SIG-M5 treated with dmso at 0.1 percent for 504 hours (cell line): ENCODE data around the gene PNRC1.
A peak's percentile ranks its signal among the peaks of the same experiment; 100 is the strongest.
"Not testable (repeated sequence)": the region's sequence is repeated elsewhere in the genome, so short reads cannot be mapped to it uniquely, and the experiment has no call there.

ENCODE experiments used
- DNase-seq: peaks from one replicate; lab custom pipeline; 2025; ENCODE audit not compliant: unreplicated experiment; lab: John Stamatoyannopoulos, UW

Gene PNRC1

DNA sequence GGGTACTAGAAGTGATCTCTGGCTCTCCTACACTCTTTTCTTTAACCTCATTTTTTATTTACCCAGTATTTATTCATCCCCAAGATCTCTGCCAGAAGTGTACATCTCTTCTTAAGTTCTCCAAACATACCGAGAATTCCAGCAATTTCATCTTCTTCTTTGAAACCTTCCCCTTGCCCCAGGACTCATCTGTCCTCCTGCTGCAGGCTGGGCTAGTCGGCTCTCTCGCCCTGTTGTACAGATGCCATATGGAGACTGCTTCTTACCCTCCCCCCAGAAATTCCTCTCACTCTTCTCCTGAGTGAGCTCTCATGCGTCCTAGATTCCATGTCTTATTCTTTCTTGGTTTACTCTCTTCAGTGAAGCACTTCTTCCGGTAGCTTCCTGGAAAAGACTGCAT lies 21.9 kb upstream of the PNRC1 start:
- no peak for DNase-seq

- DNase-seq = no peak
These were observed 21.3 kb upstream of the PNRC1 start for GRCh38 chr6:89059227-89059626.

DNA sequence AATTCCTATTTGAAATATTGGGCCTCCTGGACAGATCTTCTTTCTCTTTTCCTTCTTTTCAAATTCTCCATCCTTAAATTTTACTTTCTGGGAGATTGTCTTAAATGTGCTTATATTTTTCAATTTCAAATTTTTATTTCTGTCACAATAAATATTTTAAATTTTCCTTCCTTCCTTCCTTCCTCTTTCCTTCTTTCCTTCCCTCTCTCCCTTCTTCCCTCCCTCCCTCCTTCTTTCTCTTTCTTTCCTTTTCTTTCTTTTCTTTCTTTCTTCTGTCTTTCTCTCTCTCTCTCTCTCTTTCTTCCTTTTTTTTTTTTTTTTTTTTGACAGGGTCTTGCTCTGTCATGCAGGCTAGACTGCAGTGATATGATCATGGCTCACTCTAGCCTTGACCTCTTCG lies 16.7 kb upstream of the PNRC1 start:
- no peak for DNase-seq

DNA sequence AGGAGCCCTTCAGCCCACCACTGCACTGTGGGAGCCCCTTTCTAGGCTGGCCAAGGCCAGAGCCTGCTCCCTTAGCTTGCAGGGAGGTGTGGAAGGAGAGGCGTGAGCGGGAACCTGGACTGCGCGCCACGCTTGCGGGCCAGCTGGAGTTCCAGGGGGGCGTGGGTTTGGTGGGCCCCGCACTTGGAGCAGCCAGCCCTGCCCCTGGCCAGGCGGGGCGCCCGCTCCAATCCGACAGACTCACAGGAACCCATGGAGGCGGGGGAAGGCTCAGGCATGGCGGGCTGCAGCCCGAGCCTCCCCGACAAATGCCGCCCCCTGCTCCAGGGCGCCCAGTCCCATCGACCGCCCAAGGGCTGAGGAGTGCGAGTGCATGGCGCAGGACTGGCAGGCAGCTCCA lies 15.6 kb upstream of the PNRC1 start:
- not testable (repeated sequence) for DNase-seq

- not testable (repeated sequence) for DNase-seq
These were observed 14.4 kb upstream of the PNRC1 start for GRCh38 chr6:89066121-89066520.

DNA sequence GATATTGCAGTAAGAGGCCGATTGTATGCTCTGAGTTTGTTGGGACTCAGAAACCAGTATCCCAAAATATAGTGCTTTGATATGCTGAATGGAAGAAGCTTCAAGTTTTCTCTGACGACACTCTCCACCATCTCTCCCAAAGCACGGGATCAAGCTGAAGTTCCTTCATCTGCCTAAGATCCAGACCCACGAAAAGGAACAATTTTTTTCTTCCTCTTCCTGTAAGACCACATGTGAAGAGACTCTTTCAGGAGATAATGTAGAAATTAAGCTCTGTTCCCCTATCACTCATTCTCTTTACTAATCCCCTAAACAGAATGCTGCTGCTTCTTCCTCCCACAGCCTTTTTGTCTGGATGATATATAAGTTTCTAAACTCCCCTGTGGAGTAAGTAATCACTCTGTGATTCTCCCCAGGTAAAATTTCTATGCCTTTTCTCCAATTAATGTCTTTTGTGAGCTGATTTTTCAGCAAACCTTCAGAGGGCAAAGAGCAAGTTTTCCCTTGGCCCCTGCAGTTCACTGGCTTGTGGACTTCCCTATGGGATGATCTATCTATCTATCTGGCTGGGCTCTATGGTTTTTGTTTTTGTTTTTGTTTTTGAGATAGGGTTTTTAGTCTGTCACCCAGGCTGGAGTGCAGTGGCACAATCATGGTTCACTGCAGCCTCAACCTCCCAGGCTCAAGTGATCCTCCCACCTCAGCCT lies 13.5 kb upstream of the PNRC1 start:
- peak; percentile 10 for DNase-seq

- DNase-seq = no peak
These were observed 12.8 kb upstream of the PNRC1 start for GRCh38 chr6:89067796-89068195.

DNA sequence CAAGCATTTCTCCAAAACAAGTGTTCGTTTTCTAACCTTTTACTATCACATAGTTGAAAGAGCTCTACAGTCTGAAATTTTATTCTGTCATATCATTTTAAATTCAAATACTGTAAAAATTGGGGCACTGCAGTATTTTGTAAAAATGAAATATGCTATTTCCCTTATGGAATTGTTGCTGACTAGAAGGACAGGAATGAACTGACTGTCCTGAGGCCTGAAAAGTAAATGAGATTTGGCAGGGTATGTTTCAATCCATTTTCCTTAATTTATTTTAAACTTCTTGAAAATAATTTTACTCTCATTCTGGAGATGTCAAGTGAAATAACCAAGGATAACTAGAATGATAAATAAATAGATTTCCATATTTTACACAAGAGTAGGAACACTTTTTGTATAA lies 11.9 kb upstream of the PNRC1 start:
- no peak for DNase-seq

GRCh38 chr6:89069536-89070163 lies 10.9 kb upstream of the PNRC1 start:
- DNase-seq = no peak

DNA sequence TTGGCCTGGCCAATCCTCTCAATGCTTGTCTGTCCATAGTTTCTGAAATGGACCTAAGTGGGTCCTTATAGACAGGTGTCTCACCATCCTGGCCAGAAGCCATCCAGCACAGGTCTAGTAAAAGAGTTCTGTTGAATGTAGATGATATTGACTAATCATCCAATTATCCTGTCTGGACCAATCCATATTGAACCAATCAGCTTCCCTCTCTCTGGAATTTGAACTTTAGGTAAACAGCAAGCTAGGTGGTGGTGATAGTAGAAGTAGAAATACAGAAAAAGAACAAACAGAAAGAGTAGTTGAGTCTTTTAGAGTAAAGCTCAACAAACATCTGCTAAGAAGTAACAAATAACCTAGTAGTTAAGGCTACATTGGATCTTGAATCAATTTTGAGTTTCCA lies 9.5 kb upstream of the PNRC1 start:
- no peak for DNase-seq

DNA sequence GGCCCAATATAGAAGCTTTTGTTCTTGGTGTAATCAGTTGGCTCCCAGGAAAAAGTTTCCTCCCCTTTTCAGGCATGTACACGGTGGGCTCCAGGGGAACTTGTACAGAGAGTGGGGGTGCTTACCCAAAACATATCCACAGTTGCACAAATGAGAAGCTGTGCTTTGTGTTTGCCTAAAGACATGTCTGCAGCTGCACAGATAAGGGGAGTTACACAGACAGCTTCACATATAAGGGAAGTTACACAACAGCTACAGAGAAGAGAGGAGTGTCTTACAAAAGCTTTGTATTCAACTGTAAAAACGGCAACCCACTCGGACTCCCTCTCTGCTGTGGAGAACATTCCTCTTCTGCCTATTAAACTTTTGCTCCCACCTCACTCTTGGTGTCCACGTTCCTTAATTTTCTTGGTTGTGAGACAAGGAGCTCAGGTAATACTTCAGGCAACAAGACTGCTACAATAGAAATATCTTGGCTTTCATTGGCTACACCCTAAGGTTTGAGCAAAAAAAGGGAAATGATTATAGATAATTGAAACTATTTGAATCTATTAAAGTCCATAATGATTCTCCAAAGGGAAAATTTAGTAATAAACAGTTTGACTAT lies 7.4 kb upstream of the PNRC1 start:
- peak; percentile 97 for DNase-seq

DNA sequence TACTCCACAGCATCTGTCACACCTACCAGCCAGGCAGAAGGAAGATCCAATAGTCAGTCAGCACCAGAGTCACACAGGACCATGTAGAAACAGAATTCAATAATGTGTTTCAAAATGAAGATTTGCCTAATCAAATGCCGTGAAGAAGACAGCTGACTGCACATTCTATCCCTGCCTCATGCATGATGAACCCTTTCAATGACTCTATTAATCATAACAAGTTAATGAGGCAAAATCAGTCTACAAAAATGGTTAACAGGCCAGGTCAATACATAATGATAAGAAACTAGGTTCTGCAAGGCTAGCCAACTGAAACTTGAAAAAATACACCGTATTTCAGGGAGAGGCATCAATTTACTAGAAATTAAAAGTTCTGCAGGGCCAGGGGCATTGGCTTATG lies 6.7 kb upstream of the PNRC1 start:
- DNase-seq = no peak

GRCh38 chr6:89079511-89080234 lies 878 bp upstream of the PNRC1 start:
- peak; percentile 56 for DNase-seq

GRCh38 chr6:89081129-89081422 lies 525 bp downstream of the PNRC1 start:
- no peak for DNase-seq

DNA sequence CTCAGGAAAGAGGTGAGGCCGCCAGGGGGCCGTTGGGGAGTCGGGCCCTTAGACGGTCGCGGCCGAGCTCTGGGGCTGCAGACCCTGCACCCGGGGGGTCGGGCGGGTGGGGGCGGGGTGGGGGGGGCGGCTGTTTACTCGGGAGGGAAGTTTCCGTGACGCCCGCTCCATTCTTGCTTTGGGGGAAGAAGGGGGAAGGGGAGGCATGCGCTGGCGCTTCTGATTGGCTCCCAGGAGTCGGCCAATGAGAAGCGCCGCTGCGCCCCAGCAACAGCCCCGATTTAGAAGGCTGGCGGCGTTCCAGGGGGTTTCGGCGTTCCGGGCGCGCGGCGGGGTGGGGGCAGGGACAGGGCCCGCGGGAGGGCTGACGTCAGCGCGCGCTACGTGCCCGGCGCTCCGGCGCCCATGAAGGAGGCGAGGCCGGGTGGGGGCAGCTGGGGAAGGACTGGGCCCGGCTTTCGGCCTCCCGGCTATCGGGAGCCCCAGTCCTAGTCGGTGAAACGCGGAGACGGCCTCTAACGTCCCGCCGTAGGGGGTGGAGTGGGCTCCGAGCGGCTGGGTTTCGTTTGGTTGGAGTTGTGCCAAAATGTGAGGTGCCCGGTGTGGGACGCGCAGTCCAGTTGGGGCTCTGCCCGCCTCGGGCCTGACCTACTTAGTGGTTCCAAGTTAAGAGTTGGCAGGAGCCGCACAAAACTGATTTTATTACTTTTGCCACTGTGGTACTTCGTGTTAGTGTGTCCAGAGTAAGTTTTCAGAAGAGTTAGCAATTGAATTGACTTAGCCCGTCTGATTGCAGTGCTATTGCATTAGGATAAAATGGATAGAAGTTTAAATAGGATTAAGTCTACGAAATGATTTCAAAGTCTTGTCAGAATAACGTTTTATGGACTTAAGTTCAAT lies 1.1 kb downstream of the PNRC1 start:
- DNase-seq = peak; percentile 95

- no peak for DNase-seq
These were observed 1.9 kb downstream of the PNRC1 start for GRCh38 chr6:89082486-89082891.

DNA sequence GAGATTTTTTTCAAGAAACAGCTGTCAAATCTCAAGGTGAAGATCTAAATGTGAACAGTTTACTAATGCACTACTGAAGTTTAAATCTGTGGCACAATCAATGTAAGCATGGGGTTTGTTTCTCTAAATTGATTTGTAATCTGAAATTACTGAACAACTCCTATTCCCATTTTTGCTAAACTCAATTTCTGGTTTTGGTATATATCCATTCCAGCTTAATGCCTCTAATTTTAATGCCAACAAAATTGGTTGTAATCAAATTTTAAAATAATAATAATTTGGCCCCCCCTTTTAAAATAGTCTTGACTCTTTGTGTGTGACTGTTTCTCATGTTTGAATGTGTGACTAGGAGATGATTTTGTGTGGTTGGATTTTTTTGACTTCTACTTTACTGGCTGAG lies 4.0 kb downstream of the PNRC1 start:
- no peak for DNase-seq

GRCh38 chr6:89084954-89085353 lies 4.4 kb downstream of the PNRC1 start:
- DNase-seq = no peak

DNA sequence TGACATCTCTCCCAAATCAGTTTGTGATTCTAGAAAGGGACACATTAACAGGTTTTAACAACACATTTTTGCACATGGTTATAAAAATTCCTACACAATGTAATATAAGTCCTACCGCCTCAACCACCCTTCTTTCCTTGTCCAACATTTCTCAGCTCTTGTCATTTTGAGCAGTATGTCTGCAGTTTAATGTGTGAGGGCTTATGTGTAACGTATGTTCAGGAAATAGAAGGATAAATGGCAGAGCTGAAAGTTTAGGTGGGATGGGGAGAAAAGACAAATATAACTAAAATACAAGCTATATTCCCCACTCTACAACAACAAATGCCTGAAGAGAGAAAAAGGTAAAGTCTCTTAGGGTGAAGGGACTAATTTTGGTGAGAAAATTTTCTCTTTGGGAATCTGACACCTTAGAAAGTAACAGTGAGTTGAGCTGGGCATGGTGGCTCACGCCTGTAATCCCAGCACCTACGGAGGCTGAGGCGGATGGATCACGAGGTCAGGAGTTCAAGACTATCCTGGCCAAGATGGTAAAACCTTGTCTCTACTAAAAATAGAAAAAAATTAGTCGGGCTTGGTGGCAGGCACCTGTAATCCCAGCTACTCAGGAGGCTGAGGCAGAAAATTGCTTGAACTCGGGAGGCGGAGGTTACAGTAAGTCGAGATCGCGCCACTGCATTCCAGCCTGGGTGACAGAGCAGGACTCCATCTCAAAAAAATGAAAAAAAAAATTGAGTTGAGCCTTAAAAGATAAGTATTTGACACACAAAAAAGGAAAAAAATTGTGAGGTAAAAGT lies 5.1 kb downstream of the PNRC1 start:
- no peak for DNase-seq

- DNase-seq = peak; percentile 45
These were observed 7.3 kb downstream of the PNRC1 start for GRCh38 chr6:89087881-89088280.
